K562 (cell line): ENCODE results near the gene CCDC61. TPM values are rescaled to one million over a fixed set of nuclear protein-coding genes. Genes with fewer than 3 reads are reported as not detected.
A peak's percentile ranks its signal among the peaks of the same experiment; 100 is the strongest.

Source experiments
- ATAC-seq: fragments of 200-7000 bp; cut with Tn5 transposase; 3 replicates; pipeline ENCODE4 v1.9.1; 2020; ENCODE audit warnings: moderate library complexity
- BruUV-seq: library from RNA; stranded (reverse); fragments of 400-500 nt; replicated peaks from 2 replicates; lab custom pipeline; 2021; lab: Mats Ljungman, UMichigan
- CTCF ChIA-PET: fragments of 300-600 bp; formaldehyde crosslinking; extraction: SDS; loops from one replicate; lab custom pipeline; 2021; ENCODE audit warnings: low intra/inter-chr PET ratio; lab: Yijun Ruan, JAX
- POLR2A ChIA-PET: fragments of 300-600, 350-650 bp; sonication (Branson Sonifier 250); formaldehyde crosslinking; extraction: SDS; loops from one replicate; lab custom pipeline; 2021; ENCODE audit warnings: antibody characterized with exemption, inconsistent platforms; lab: Yijun Ruan, JAX
- DNase-seq, 4 experiments: peaks; one replicate each; pipeline versions ENCODE4 v3.0.0 to v3.0.0-alpha.2; 2011 to 2018; ENCODE audit warnings: low spot score in 3 of 4, mixed read lengths in 3 of 4; ENCODE audit errors: extremely low read depth in 1 of 4
- FAIRE-seq: peaks from 2 replicates; lab custom pipeline; 2011; peaks lifted over from hg19 to GRCh38; lab: Jason Lieb, UNC
- H2AFZ ChIP-seq: 2 replicates; pipeline ENCODE4 v1.6.0; 2011; ENCODE audit warnings: low read depth, low read length, control low read depth, inconsistent platforms
- H3K27ac ChIP-seq: fragments of 200-600 bp; 3 replicates; pipeline ENCODE4 v1.8.0; 2011; ENCODE audit warnings: low read depth, mild to moderate bottlenecking, control low read depth, inconsistent platforms, low read length, moderate library complexity, mixed read lengths; ENCODE audit errors: extremely low read depth
- H3K27me3 ChIP-seq, 2 experiments: fragments of 300-600 bp in 1 of 2; 2 replicates in 1 of 2; 3 replicates in 1 of 2; pipeline versions ENCODE4 v1.6.0 to v1.8.0; 2011; ENCODE audit warnings: inconsistent platforms in 2 of 2, low read length in 2 of 2, mild to moderate bottlenecking in 1 of 2, mixed read lengths in 1 of 2, moderate library complexity in 1 of 2; ENCODE audit not compliant: control insufficient read depth in 2 of 2, insufficient read depth in 2 of 2
- H3K36me3 ChIP-seq: fragments of 300-600 bp; 3 replicates; pipeline ENCODE4 v1.8.0; 2011; ENCODE audit warnings: mild to moderate bottlenecking, low read length, inconsistent platforms; ENCODE audit not compliant: control insufficient read depth, insufficient read depth
- H3K4me1 ChIP-seq, 2 experiments: fragments of 200-600 bp in 1 of 2; replicated peaks in 1 of 2; 2 replicates in 1 of 2; 3 replicates in 1 of 2; pipeline versions ENCODE4 v1.5.1 to v1.8.0; 2011; ENCODE audit warnings: inconsistent platforms in 2 of 2, low read length in 2 of 2, mild to moderate bottlenecking in 1 of 2, mixed read lengths in 1 of 2, moderate library complexity in 1 of 2; ENCODE audit not compliant: control insufficient read depth in 2 of 2, insufficient read depth in 2 of 2
- H3K4me2 ChIP-seq: 2 replicates; pipeline ENCODE4 v1.6.1; 2011; ENCODE audit warnings: low read length, control low read depth, inconsistent platforms, mixed read lengths; ENCODE audit not compliant: insufficient read depth
- H3K4me3 ChIP-seq: fragments of 200-600 bp; sonication (generic), shearing (Covaris generic); 2 replicates; pipeline ENCODE4 v1.5.1; 2016; ENCODE audit warnings: control low read depth, inconsistent platforms
- H3K79me2 ChIP-seq: fragments of 200-600 bp; 3 replicates; pipeline ENCODE4 v1.8.0; 2011; ENCODE audit warnings: low read length, inconsistent platforms; ENCODE audit not compliant: control insufficient read depth, insufficient read depth
- H3K9ac ChIP-seq, 2 experiments: 2 replicates each; pipeline versions ENCODE4 v1.6.0 to v1.6.1; 2011; ENCODE audit warnings: low read depth in 2 of 2, low read length in 2 of 2, control low read depth in 1 of 2, inconsistent platforms in 1 of 2, mild to moderate bottlenecking in 1 of 2, mixed read lengths in 1 of 2; ENCODE audit not compliant: insufficient read depth in 1 of 2
- H3K9me1 ChIP-seq: one replicate; pipeline ENCODE4 v1.6.0; 2011; ENCODE audit warnings: inconsistent platforms, mild to moderate bottlenecking, low read length, moderate library complexity; ENCODE audit not compliant: control insufficient read depth, insufficient read depth
- H3K9me3 ChIP-seq: replicated peaks from 2 replicates; pipeline ENCODE4 v1.5.1; 2011; ENCODE audit warnings: low read depth, low read length, inconsistent platforms; ENCODE audit not compliant: control insufficient read depth, insufficient read depth
- H4K20me1 ChIP-seq: replicated peaks from 2 replicates; pipeline ENCODE4 v1.6.1; 2011; ENCODE audit warnings: low read length, inconsistent platforms, mixed read lengths; ENCODE audit not compliant: control insufficient read depth, insufficient read depth
- ZKSCAN1 ChIP-seq: fragments of 150-350 bp; IDR thresholded peaks from 2 replicates; pipeline ENCODE4 v1.6.1; 2016; ENCODE audit warnings: low read depth, low read length
- ZNF551 ChIP-seq: fragments of 250-450 bp; sonication (Bioruptor Pico); IDR thresholded peaks from 2 replicates; pipeline ENCODE4 v1.5.0; 2021; ENCODE audit warnings: mild to moderate bottlenecking, moderate library complexity
- WGBS: fragments of 100-300 bp; shearing (Covaris generic); methylation state at CpG from one replicate; pipeline ENCODE4 v1.1.6; 2016; ENCODE audit warnings: low coverage, mixed read lengths; ENCODE audit not compliant: insufficient coverage; ENCODE audit errors: missing lambda C conversion rate; 5-methylcytosine and 5-hydroxymethylcytosine counted together
- in situ Hi-C: fragments of 300-500 bp; cut with MboI; formaldehyde crosslinking; loops from 4 replicates; pipeline ENCODE4 v1.15.0; 2018; ENCODE audit warnings: inconsistent platforms, mixed read lengths
- intact Hi-C: fragments of 100-400 bp; cut with micrococcal nuclease; formaldehyde crosslinking; loops from 2 replicates; pipeline ENCODE4 v1.14.2; 2022
- polyA plus RNA-seq, 8 experiments: library from polyadenylated mRNA; depleted of rRNA in 4 of 8; stranded (reverse) in 5 of 8; unstranded in 3 of 8; fragments of >200 nt; fragmentation: Nextera tagmentation in 2 of 8; fragmentation: Illumina TruSeq in 1 of 8; extraction: Ambion mirVana in 2 of 8; extraction: Trizol in 1 of 8; gene quantifications; 2 replicates each; pipeline versions ENCODE4 v1.2.1 to v1.2.3, GENCODE V29; 2011 to 2014; ENCODE audit warnings: inconsistent platforms in 1 of 8, missing spikeins in 1 of 8
- total RNA-seq, 7 experiments: library from RNA; depleted of rRNA in 6 of 7; stranded (reverse); fragments of >200 nt in 6 of 7; fragmentation: Illumina TruSeq in 2 of 7; extraction: Trizol in 2 of 7; gene quantifications; 2 replicates each; pipeline versions ENCODE4 v1.2.1 to v1.2.3, GENCODE V29; 2011 to 2021; ENCODE audit warnings: low replicate concordance in 1 of 7
- TF ChIP-seq, protein P1 (sequence below): sonication (generic); formaldehyde crosslinking; IDR thresholded peaks from 2 replicates; pipeline ENCODE4 v1.8.1; 2023; ENCODE audit warnings: mild to moderate bottlenecking, missing genetic modification reagents

The CCDC61 gene
- total and polyA plus RNA-seq, 9 of the 15 experiments (the other 6 are each of a cell fraction or from before 2014, with no cell fraction given): 0.07 to 27.0 (median 10.3) TPM

DNA sequence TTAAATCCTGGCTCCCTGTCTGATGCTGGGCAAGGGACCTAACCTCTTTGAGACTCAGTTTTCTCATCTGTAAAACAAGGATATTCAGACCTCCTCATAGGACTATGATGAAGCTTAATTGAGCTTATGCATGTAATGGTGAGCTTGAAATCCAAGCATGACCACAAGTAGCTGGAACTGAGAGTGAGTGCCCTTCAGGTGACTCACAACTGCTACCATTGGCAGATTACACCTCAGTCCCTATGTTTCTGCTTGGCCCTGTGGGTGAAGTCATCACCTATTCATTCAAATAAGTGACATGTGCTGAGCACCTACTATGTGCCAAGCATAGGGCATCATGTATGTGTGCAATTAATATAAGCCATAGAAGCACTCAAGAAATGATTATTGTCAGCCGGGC, 47.3 kb upstream of the CCDC61 start:
- Histone ChIP-seq H3K4me3 (no peak overlapping the region), H3K27ac (no peak overlapping the region), H3K9me3 (no peaks in the 10 kb centered on the region), H3K36me3 (no peaks in the 10 kb centered on the region), H2AFZ (no peak overlapping the region), H3K79me2 (no peaks in the 10 kb centered on the region), H3K9me1 (no peaks in the 10 kb centered on the region), H3K27me3 (peaks cover 17 to 32% of the 10 kb centered on the region in 2 experiments; a peak in 4 of 5 replicates), H3K4me1 (peaks cover 0 to 5% of the 10 kb centered on the region in 2 experiments; a peak in 2 of 5 replicates)
- WGBS: 0% methylated on average over 1 of the region's 1 CpG
- in situ Hi-C loops: no loop called here
- intact Hi-C loops: no loop called here
- FAIRE-seq: no peak
- ChIA-PET POLR2A (interaction anchor here (0.6 kb wide), 1 partner anchor 58 kb away, joined by 7 read pairs; no protein-coding TSS in a partner anchor), CTCF (no interaction called here)
- no peak for ATAC-seq
- TF ChIP-seq, protein P1, sequence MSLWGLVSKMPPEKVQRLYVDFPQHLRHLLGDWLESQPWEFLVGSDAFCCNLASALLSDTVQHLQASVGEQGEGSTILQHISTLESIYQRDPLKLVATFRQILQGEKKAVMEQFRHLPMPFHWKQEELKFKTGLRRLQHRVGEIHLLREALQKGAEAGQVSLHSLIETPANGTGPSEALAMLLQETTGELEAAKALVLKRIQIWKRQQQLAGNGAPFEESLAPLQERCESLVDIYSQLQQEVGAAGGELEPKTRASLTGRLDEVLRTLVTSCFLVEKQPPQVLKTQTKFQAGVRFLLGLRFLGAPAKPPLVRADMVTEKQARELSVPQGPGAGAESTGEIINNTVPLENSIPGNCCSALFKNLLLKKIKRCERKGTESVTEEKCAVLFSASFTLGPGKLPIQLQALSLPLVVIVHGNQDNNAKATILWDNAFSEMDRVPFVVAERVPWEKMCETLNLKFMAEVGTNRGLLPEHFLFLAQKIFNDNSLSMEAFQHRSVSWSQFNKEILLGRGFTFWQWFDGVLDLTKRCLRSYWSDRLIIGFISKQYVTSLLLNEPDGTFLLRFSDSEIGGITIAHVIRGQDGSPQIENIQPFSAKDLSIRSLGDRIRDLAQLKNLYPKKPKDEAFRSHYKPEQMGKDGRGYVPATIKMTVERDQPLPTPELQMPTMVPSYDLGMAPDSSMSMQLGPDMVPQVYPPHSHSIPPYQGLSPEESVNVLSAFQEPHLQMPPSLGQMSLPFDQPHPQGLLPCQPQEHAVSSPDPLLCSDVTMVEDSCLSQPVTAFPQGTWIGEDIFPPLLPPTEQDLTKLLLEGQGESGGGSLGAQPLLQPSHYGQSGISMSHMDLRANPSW (CRISPR knock-in tag): no peak
- TF ChIP-seq ZKSCAN1 (peak; percentile 34; the same call in 1 of the 2 replicates), ZNF551 (CRISPR knock-in tag) (no peak)
- TF ChIP-seq, all 486 proteins: peak for 1
- Histone ChIP-seq H3K4me2 (no peak overlapping the region), H3K9ac (no peak overlapping the region), H4K20me1 (no peaks in the 10 kb centered on the region; the same call in 1 of the 2 replicates)
- BruUV-seq: no TSS peak
- no peak for DNase-seq
